A549 (cell line): Measurements from ENCODE around the gene MPPED2. TPM values are rescaled to one million over a fixed set of nuclear protein-coding genes. Genes with fewer than 3 reads are reported as not detected.

ENCODE experiments used
- ATAC-seq, 2 experiments: fragments of 200-7000 bp in 1 of 2; fragments of >200 bp in 1 of 2; cut with Nextera tagmentation in 1 of 2; cut with Tn5 transposase in 1 of 2; 3 replicates each; pipeline versions ENCODE4 v1.8.0 to v1.9.1; 2018 to 2020; ENCODE audit warnings: mild to moderate bottlenecking in 1 of 2, moderate library complexity in 1 of 2
- CTCF ChIA-PET: fragments of 300-600 bp; sonication (Branson Sonifier 250); formaldehyde crosslinking; extraction: SDS; loops from one replicate; lab custom pipeline; 2021; ENCODE audit warnings: antibody characterized with exemption, inconsistent platforms; lab: Yijun Ruan, JAX
- POLR2A ChIA-PET: fragments of 350-600 bp; formaldehyde crosslinking; extraction: SDS; loops from one replicate; lab custom pipeline; 2021; ENCODE audit warnings: antibody characterized with exemption, inconsistent platforms; lab: Yijun Ruan, JAX
- DNase-seq, 2 experiments: peaks; one replicate each; pipeline versions ENCODE4 v3.0.0 to v3.0.0-alpha.2; 2011 to 2016; ENCODE audit warnings: low read depth in 1 of 2, low spot score in 1 of 2
- FAIRE-seq: peaks from 2 replicates; lab custom pipeline; 2011; peaks lifted over from hg19 to GRCh38; lab: Jason Lieb, UNC
- H3K27ac ChIP-seq, 2 experiments: fragments of >200 bp; sonication (Bioruptor Twin); formaldehyde crosslinking; 3 replicates each; pipeline ENCODE4 v1.5.1; 2016 to 2017
- H3K4me1 ChIP-seq: fragments of >200 bp; sonication (Bioruptor Twin); formaldehyde crosslinking; 3 replicates; pipeline ENCODE4 v1.6.1; 2016
- H3K4me2 ChIP-seq: fragments of >200 bp; sonication (Bioruptor Twin); formaldehyde crosslinking; 3 replicates; pipeline ENCODE4 v1.6.1; 2016
- H3K4me3 ChIP-seq: fragments of >200 bp; sonication (Bioruptor Twin); formaldehyde crosslinking; 3 replicates; pipeline ENCODE4 v1.5.1; 2016
- H3K9me3 ChIP-seq: fragments of >200 bp; sonication (Bioruptor Twin); formaldehyde crosslinking; 3 replicates; pipeline ENCODE4 v1.6.1; 2016
- CHD2 ChIP-seq: fragments of 150-350 bp; IDR thresholded peaks from 2 replicates; pipeline ENCODE4 v1.6.1; 2014; ENCODE audit warnings: low read length; ENCODE audit not compliant: partially characterized antibody
- CHD4 ChIP-seq: fragments of 200-600 bp; sonication (generic); IDR thresholded peaks from 2 replicates; pipeline ENCODE4 v1.6.1; 2016; ENCODE audit warnings: antibody characterized with exemption, mild to moderate bottlenecking, borderline replicate concordance
- EHMT2 ChIP-seq: fragments of 200-600 bp; sonication (generic); IDR thresholded peaks from 2 replicates; pipeline ENCODE4 v1.6.1; 2016; ENCODE audit warnings: antibody characterized with exemption, low read depth, mild to moderate bottlenecking, moderate library complexity
- ESRRA ChIP-seq: fragments of 150-350 bp; IDR thresholded peaks from 2 replicates; pipeline ENCODE4 v1.6.1; 2014; ENCODE audit warnings: mild to moderate bottlenecking, low read length, borderline replicate concordance
- FOSB ChIP-seq: fragments of 250-450 bp; sonication (Bioruptor Pico); IDR thresholded peaks from 2 replicates; pipeline ENCODE4 v1.5.0; 2020; ENCODE audit warnings: mild to moderate bottlenecking, moderate library complexity
- GATA3 ChIP-seq: IDR thresholded peaks from 2 replicates; pipeline ENCODE4 v1.6.1; 2012; ENCODE audit warnings: borderline replicate concordance
- HOXB13 ChIP-seq: fragments of 250-450 bp; sonication (Bioruptor Pico); IDR thresholded peaks from 2 replicates; pipeline ENCODE4 v1.5.0; 2020; ENCODE audit warnings: low read depth, mild to moderate bottlenecking, moderate library complexity
- MAFK ChIP-seq: fragments of 450-650 bp; IDR thresholded peaks from 2 replicates; pipeline ENCODE4 v1.6.1; 2014; ENCODE audit not compliant: partially characterized antibody
- NPAS2 ChIP-seq: fragments of 250-450 bp; sonication (Bioruptor Pico); IDR thresholded peaks from 2 replicates; pipeline ENCODE4 v1.8.0; 2022; ENCODE audit warnings: mild to moderate bottlenecking, moderate library complexity, borderline replicate concordance
- RNF2 ChIP-seq: fragments of 200-600 bp; sonication (generic); IDR thresholded peaks from 2 replicates; pipeline ENCODE4 v1.6.1; 2016; ENCODE audit warnings: low read depth, mild to moderate bottlenecking, antibody characterized with exemption, moderate library complexity, borderline replicate concordance
- TFCP2L1 ChIP-seq: fragments of 250-450 bp; sonication (Bioruptor Pico); IDR thresholded peaks from 2 replicates; pipeline ENCODE4 v1.5.0; 2021; ENCODE audit warnings: mild to moderate bottlenecking
- ZFP36 ChIP-seq: fragments of 450-650 bp; IDR thresholded peaks from 2 replicates; pipeline ENCODE4 v1.6.1; 2014; ENCODE audit warnings: borderline replicate concordance; ENCODE audit not compliant: partially characterized antibody
- ZNF302 ChIP-seq: fragments of 250-450 bp; sonication (Bioruptor Pico); IDR thresholded peaks from 2 replicates; pipeline ENCODE4 v1.9.0; 2021; ENCODE audit warnings: inconsistent platforms, mild to moderate bottlenecking, moderate library complexity
- WGBS: methylation state at CpG from one replicate; pipeline ENCODE4 v1.1.6; 2017; ENCODE audit errors: missing lambda C conversion rate; 5-methylcytosine and 5-hydroxymethylcytosine counted together
- polyA plus RNA-seq, 4 experiments: library from polyadenylated mRNA; depleted of rRNA in 3 of 4; stranded (reverse); fragments of >200 nt; fragmentation: RNase III in 1 of 4; extraction: RNeasy Plus Mini Kit Qiagen cat#74134 plus additional on column Dnase treatment in 1 of 4; gene quantifications; 2 replicates in 3 of 4; 3 replicates in 1 of 4; pipeline ENCODE4 v1.2.3, GENCODE V29; 2011 to 2017
- TF ChIP-seq, protein P1 (sequence below): IDR thresholded peaks from 2 replicates; pipeline ENCODE4 v1.6.1; 2012
- TF ChIP-seq, protein P2 (sequence below): fragments of >200 bp; sonication (Bioruptor Twin); formaldehyde crosslinking; IDR thresholded peaks from 3 replicates; pipeline ENCODE4 v1.6.1; 2016
- TF ChIP-seq, protein P3 (sequence below): fragments of >200 bp; sonication (Bioruptor Twin); formaldehyde crosslinking; IDR thresholded peaks from 3 replicates; pipeline ENCODE4 v1.5.1; 2016
- TF ChIP-seq, protein P4 (sequence below): fragments of 450-650 bp; IDR thresholded peaks from 2 replicates; pipeline ENCODE4 v1.6.1; 2014; ENCODE audit warnings: antibody characterized with exemption
- TF ChIP-seq, protein P5 (sequence below): IDR thresholded peaks from 2 replicates; pipeline ENCODE4 v1.6.1; 2012; ENCODE audit warnings: low read depth, borderline replicate concordance

The MPPED2 gene
- polyA plus RNA-seq, 2 of the 4 experiments (the other 2 are of a cell fraction): not detected

DNA sequence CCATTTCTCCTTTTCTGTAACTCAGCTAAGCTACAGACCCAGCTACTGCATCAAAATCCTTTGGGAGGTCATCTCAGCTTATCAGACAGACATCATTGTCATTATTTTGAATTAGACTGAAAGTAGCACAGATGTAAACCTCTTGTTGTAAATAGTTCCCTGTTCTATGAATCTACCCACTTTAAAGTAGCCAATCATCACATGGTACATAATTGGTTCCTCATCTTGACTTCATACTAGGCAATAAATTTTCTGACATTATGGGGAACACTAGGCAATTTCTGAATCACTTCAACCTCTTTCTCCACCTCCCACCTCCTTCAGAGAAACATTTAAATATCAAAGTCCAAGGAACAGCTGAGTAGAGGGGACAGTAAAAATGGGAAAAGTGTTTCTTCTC is 47.9 kb downstream of the MPPED2 start (continued):
- TF ChIP-seq, protein P1, sequence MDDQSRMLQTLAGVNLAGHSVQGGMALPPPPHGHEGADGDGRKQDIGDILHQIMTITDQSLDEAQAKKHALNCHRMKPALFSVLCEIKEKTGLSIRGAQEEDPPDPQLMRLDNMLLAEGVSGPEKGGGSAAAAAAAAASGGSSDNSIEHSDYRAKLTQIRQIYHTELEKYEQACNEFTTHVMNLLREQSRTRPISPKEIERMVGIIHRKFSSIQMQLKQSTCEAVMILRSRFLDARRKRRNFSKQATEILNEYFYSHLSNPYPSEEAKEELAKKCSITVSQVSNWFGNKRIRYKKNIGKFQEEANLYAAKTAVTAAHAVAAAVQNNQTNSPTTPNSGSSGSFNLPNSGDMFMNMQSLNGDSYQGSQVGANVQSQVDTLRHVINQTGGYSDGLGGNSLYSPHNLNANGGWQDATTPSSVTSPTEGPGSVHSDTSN: no peak

DNA sequence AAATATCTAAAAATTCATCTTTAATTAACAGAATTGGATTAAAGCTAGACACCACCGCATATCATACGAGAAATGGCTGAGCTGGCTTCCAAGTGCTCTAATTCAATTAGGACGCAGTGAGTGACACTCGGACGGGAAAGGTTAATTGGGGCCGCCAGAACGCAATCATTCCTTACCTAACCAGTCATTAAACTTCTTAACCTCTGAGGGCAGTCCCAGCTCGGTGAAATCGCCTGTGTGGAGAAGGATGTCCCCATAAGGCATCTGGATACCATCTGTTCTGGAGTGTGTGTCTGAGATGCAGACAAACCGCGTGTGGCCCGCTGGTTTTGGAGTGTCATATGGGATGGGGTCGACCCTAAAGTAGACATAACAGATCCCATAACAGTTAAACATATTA is 50.3 kb downstream of the MPPED2 start:
- ChIA-PET POLR2A (no interaction called here), CTCF (no interaction called here)
- Histone ChIP-seq H3K27ac (no peak overlapping the region), H3K4me1 (no peaks in the 10 kb centered on the region), H3K4me3 (no peak overlapping the region), H3K9me3 (no peaks in the 10 kb centered on the region), H3K4me2 (no peak overlapping the region)
- FAIRE-seq (no peak), DNase-seq (no peak), ATAC-seq (no peak)
- 15% methylated on average over 13 of the region's 13 CpGs for WGBS
- TF ChIP-seq FOSB (CRISPR knock-in tag): no peak
- no peak for TF ChIP-seq ZNF302 (CRISPR knock-in tag)

DNA sequence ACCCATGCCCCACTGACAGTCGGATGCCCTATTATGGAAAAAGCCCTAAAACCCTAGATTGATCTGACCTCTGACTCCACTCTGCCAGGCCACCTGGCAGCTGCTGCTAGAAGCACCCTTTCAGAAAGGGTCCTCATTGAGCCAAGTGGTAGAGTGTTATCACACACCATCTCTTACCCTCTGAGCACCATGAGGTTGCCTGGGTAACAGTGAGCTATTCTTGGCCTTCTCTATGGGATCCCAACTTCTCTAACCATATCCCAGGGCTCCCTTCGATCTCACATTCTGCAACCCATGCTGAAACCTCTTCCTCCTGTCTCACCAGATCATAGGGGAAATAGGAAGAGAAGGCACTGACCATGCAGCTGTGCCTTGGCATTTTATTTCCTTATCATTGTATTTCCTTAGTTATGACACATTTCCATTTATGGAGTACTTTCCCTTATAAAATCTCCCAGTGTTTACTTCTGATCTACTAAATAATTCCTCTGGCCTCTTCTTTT is 52.7 kb downstream of the MPPED2 start:
- CTCF ChIA-PET: no interaction called here
- Histone ChIP-seq H3K4me3 (no peak overlapping the region), H3K4me2 (no peak overlapping the region), H3K4me1 (no peaks in the 10 kb centered on the region), H3K27ac (no peak overlapping the region), H3K9me3 (no peaks in the 10 kb centered on the region)
- ATAC-seq (no peak), FAIRE-seq (no peak), DNase-seq (no peak)
- POLR2A ChIA-PET: no interaction called here
- TF ChIP-seq FOSB (CRISPR knock-in tag) (no peak), ZFP36 (no peak), EHMT2 (no peak), MAFK (no peak), HOXB13 (no peak), TFCP2L1 (CRISPR knock-in tag) (no peak), NPAS2 (CRISPR knock-in tag) (no peak), ESRRA (no peak)
- TF ChIP-seq, protein P2, sequence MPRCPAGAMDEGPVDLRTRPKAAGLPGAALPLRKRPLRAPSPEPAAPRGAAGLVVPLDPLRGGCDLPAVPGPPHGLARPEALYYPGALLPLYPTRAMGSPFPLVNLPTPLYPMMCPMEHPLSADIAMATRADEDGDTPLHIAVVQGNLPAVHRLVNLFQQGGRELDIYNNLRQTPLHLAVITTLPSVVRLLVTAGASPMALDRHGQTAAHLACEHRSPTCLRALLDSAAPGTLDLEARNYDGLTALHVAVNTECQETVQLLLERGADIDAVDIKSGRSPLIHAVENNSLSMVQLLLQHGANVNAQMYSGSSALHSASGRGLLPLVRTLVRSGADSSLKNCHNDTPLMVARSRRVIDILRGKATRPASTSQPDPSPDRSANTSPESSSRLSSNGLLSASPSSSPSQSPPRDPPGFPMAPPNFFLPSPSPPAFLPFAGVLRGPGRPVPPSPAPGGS: no peak
- TF ChIP-seq, protein P3, sequence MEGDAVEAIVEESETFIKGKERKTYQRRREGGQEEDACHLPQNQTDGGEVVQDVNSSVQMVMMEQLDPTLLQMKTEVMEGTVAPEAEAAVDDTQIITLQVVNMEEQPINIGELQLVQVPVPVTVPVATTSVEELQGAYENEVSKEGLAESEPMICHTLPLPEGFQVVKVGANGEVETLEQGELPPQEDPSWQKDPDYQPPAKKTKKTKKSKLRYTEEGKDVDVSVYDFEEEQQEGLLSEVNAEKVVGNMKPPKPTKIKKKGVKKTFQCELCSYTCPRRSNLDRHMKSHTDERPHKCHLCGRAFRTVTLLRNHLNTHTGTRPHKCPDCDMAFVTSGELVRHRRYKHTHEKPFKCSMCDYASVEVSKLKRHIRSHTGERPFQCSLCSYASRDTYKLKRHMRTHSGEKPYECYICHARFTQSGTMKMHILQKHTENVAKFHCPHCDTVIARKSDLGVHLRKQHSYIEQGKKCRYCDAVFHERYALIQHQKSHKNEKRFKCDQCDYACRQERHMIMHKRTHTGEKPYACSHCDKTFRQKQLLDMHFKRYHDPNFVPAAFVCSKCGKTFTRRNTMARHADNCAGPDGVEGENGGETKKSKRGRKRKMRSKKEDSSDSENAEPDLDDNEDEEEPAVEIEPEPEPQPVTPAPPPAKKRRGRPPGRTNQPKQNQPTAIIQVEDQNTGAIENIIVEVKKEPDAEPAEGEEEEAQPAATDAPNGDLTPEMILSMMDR: no peak
- 3% methylated on average over 2 of the region's 2 CpGs for WGBS

DNA sequence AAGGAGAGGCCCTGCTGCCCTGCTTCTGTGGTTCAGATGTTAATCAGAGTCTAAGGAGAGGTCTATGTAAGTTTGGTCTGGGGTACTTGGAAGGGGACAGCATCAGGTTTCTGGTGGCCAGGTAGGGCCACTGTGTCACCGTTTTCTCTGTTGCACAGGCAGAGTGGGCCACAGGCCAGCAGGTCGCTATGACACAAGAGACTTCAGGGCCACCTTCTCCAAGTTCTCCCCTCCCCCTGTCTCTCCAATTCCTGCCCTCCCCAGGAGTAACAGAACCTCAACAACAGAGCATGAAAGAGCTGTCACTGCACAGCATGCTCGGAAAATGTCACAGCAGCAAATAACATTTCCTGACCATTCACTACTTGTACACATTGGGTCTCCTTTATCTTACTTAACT is 58.6 kb downstream of the MPPED2 start:
- TF ChIP-seq RNF2 (no peak), CHD4 (no peak), CHD2 (no peak), GATA3 (no peak), HOXB13 (no peak)
- TF ChIP-seq, protein P4, sequence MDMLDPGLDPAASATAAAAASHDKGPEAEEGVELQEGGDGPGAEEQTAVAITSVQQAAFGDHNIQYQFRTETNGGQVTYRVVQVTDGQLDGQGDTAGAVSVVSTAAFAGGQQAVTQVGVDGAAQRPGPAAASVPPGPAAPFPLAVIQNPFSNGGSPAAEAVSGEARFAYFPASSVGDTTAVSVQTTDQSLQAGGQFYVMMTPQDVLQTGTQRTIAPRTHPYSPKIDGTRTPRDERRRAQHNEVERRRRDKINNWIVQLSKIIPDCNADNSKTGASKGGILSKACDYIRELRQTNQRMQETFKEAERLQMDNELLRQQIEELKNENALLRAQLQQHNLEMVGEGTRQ: no peak
- TF ChIP-seq, protein P5, sequence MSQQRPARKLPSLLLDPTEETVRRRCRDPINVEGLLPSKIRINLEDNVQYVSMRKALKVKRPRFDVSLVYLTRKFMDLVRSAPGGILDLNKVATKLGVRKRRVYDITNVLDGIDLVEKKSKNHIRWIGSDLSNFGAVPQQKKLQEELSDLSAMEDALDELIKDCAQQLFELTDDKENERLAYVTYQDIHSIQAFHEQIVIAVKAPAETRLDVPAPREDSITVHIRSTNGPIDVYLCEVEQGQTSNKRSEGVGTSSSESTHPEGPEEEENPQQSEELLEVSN: no peak
- 6% methylated on average over 3 of the region's 3 CpGs for WGBS
- ATAC-seq (no peak), DNase-seq (no peak), FAIRE-seq (no peak)
- Histone ChIP-seq H3K27ac (no peak overlapping the region), H3K9me3 (no peaks in the 10 kb centered on the region), H3K4me1 (no peaks in the 10 kb centered on the region), H3K4me2 (no peak overlapping the region), H3K4me3 (no peak overlapping the region)
- POLR2A ChIA-PET: no interaction called here
- CTCF ChIA-PET: no interaction called here
